Adrenal gland (tissue), 12 donors: ENCODE data around the gene DMD. TPM values are rescaled to one million over a fixed set of nuclear protein-coding genes. Genes with fewer than 3 reads are reported as not detected.

ENCODE experiments used
- DNase-seq, 7 donors: peaks; one replicate each; pipeline ENCODE4 v3.0.0-alpha.2; 2019 to 2020
- H3K27ac ChIP-seq, 5 donors: fragments of 200-600 bp; sonication (generic) in 4 of 5; 1 replicate in 3 of 5; 2 replicates in 2 of 5; pipeline versions ENCODE4 v1.5.1 to v1.8.0; 2016 to 2020; ENCODE audit warnings: mild to moderate bottlenecking in 1 of 5
- H3K27me3 ChIP-seq: fragments of 200-600 bp; 2 replicates; pipeline ENCODE4 v1.8.0; 2021
- H3K36me3 ChIP-seq, 2 donors: fragments of 200-600 bp; replicated peaks in 1 of 2; 1 replicate in 1 of 2; 2 replicates in 1 of 2; pipeline versions ENCODE4 v1.5.1 to v1.8.0; 2018 to 2022
- H3K4me1 ChIP-seq, 2 donors: fragments of 200-600 bp; replicated peaks in 1 of 2; 1 replicate in 1 of 2; 2 replicates in 1 of 2; pipeline versions ENCODE4 v1.5.1 to v1.8.0; 2018 to 2021
- H3K4me3 ChIP-seq, 4 donors: fragments of 200-600 bp; sonication (generic) in 3 of 4; one replicate each; pipeline ENCODE4 v1.5.1; 2016 to 2018
- H3K9me3 ChIP-seq, 3 donors: fragments of 200-600 bp; sonication (generic) in 1 of 3; replicated peaks in 1 of 3; 1 replicate in 2 of 3; 2 replicates in 1 of 3; pipeline versions ENCODE4 v1.5.1 to v1.8.0; 2016 to 2021
- POLR2A ChIP-seq, 2 donors: fragments of 450-650 bp; IDR thresholded peaks; one replicate each; pipeline ENCODE4 v1.6.1; 2017; ENCODE audit warnings: antibody characterized with exemption in 2 of 2, mild to moderate bottlenecking in 2 of 2, moderate library complexity in 1 of 2
- WGBS, 4 donors: extraction: QIAGEN DNeasy Blood & Tissue Kit in 2 of 4; methylation state at CpG; one replicate each; pipeline versions ENCODE4 v1.1.5 to v1.1.7; 2013 to 2017; 5-methylcytosine and 5-hydroxymethylcytosine counted together
- intact Hi-C, 2 donors: fragments of 100-400 bp; cut with DNase I; formaldehyde crosslinking; loops; one replicate each; pipeline versions ENCODE4 v1.14.1 to v1.15.0; 2022 to 2023
- polyA plus RNA-seq, 3 donors: library from polyadenylated mRNA; stranded (reverse); fragments of 200-250 nt in 2 of 3; fragments of 350-450 nt in 1 of 3; fragmentation: Illumina TruSeq in 1 of 3; extraction: RNeasy Lipid Tissue Mini Kit (QIAGEN cat#74804) in 1 of 3; gene quantifications; one replicate each; pipeline ENCODE4 v1.2.3, GENCODE V29; 2013 to 2014
- total RNA-seq, 9 donors: library from RNA; depleted of rRNA in 4 of 9; stranded (reverse); fragments of >200 nt in 4 of 9; fragments of 120-200 nt in 1 of 9; fragmentation: NEBNext Ultra II Directional in 1 of 9; extraction: Animal tissue kit (Norgen Biotek cat#: 25700) in 1 of 9; gene quantifications; one replicate each; pipeline versions ENCODE4 v1.1.0 to v1.2.4, GENCODE V29; 2013 to 2023
- TF ChIP-seq, protein P1 (sequence below), 6 experiments: fragments of 450-650 bp in 4 of 6; fragments of 200-600 bp in 2 of 6; sonication (generic) in 1 of 6; IDR thresholded peaks; 1 replicate in 5 of 6; 2 replicates in 1 of 6; pipeline versions ENCODE4 v1.5.1 to v1.8.0; 2016 to 2021; ENCODE audit warnings: antibody characterized with exemption in 6 of 6, mild to moderate bottlenecking in 2 of 6, moderate library complexity in 1 of 6
- donor health status: healthy with polysubstance abuse.
- donor health status: Bipolar disorder and iron deficiency.
- donor health status: DM: yes; HTN: yes; CAD: no.
- donor health status: DM: no; HTN: no; CAD: no.
- donor health status: DM: no; HTN: no; CAD: no.
- donor health status: DM: yes; HTN: yes; CAD: no.

The DMD gene
- total and polyA plus RNA-seq, 12 donors = 14.6 to 89.7 (median 36.2) TPM

DNA sequence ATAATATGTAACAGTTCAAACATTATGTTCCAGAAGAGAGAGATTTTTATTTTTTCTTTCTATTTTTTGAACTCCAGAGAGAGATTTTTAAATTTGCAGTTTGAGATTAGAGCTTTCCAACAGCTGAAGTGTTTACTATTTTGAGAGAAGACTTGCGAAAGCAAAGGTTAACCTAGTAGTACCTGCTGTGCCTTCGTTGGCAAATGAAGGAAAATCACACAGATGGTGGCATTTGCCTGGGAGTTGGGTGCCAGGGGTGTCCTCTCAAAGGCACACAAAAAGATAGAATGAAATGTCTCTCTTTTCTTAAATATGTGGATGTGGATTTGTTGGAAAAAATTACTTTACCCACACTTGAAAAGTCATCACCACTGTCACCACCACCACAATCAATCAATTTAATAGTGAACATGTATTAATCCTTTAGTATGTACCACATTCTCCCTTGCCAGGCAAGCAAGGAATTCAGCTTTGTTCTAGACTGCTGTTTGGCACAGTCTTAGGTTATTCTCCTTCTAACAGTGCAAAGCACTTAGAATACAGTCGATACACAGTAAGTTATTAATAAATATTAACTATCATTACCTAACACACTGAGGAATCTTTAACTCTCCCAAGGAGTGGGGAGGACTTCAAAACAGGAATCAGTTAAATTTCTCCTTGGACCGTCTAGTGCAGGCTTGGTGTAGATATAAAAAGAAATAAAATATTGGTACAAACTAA lies 1301.3 kb downstream of the DMD start:
- Histone ChIP-seq H3K9me3 (no peaks in the 10 kb centered on the region), H3K27me3 (no peaks in the 10 kb centered on the region), H3K4me1 (no peaks in the 10 kb centered on the region), H3K36me3 (no peaks in the 10 kb centered on the region), H3K27ac (no peak overlapping the region), H3K4me3 (no peak overlapping the region)
- DNase-seq = no peak
- intact Hi-C loops = no loop called here
- TF ChIP-seq POLR2A (IDR thresholded peaks at IDR 0.05) = no peak
- TF ChIP-seq, protein P1, sequence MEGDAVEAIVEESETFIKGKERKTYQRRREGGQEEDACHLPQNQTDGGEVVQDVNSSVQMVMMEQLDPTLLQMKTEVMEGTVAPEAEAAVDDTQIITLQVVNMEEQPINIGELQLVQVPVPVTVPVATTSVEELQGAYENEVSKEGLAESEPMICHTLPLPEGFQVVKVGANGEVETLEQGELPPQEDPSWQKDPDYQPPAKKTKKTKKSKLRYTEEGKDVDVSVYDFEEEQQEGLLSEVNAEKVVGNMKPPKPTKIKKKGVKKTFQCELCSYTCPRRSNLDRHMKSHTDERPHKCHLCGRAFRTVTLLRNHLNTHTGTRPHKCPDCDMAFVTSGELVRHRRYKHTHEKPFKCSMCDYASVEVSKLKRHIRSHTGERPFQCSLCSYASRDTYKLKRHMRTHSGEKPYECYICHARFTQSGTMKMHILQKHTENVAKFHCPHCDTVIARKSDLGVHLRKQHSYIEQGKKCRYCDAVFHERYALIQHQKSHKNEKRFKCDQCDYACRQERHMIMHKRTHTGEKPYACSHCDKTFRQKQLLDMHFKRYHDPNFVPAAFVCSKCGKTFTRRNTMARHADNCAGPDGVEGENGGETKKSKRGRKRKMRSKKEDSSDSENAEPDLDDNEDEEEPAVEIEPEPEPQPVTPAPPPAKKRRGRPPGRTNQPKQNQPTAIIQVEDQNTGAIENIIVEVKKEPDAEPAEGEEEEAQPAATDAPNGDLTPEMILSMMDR (IDR thresholded peaks at IDR 0.05) = no peak
- WGBS, 4 donors = 75 to 86% (median 76%) methylated on average over 4 of the region's 4 CpGs

DNA sequence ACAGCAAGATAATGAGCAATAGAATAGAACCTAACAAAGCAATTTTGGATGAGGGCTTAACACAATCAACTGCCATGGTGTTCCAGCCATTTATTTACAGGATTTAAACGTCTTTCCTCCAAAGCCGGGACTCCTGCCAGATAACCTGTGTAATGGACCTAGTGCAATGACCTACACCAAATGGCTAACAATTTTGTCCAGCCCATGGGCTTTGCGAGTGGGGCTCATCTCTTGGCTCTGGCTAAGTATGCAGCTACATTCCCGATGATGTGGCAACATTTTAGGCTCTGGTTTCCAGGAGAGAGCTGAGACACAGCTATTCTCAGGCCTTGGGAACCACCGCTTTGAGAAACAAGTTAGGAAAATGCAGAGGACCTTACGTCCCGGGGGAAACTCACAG lies 1317.2 kb downstream of the DMD start:
- Histone ChIP-seq H3K4me1 (no peaks in the 10 kb centered on the region), H3K36me3 (no peaks in the 10 kb centered on the region), H3K4me3 (no peak overlapping the region), H3K27ac (no peak overlapping the region), H3K9me3 (no peaks in the 10 kb centered on the region), H3K27me3 (no peaks in the 10 kb centered on the region)
- DNase-seq = peak in 1 of 7 donors; percentile 0
- intact Hi-C loops = no loop called here
- 71 to 86% (median 75%) methylated on average over 5 to 7 of the region's 7 CpGs for WGBS, 4 donors
- TF ChIP-seq, protein P1 (IDR thresholded peaks at IDR 0.05) = no peak
- TF ChIP-seq POLR2A (IDR thresholded peaks at IDR 0.05) = no peak

DNA sequence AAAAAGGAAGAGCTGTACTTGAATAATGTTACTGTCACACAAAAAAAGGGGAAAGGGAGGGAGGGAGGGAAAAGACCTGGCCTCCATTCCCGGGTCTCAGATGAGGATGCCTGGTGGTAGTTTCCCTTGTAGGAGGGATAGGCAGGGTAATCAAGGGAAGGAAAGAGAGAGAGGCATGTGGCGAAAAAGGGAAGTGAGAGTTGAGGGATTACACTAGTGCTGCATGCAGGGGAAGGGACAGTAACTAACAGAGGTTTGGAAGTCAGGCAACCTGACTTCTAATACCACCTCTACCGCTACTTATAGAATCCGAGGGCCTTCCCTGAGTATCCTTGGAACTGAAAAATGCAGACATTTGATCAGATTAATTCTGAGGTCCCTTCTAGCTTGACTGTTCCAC lies 1317.8 kb downstream of the DMD start:
- no peak for TF ChIP-seq POLR2A (IDR thresholded peaks at IDR 0.05)
- TF ChIP-seq, protein P1 (IDR thresholded peaks at IDR 0.05) = no peak
- Histone ChIP-seq H3K27me3 (no peaks in the 10 kb centered on the region), H3K4me1 (no peaks in the 10 kb centered on the region), H3K36me3 (no peaks in the 10 kb centered on the region), H3K27ac (no peak overlapping the region), H3K4me3 (no peak overlapping the region), H3K9me3 (no peaks in the 10 kb centered on the region)
- DNase-seq = no peak
- intact Hi-C loops = no loop called here
- WGBS, 4 donors = 57 to 82% (median 67%) methylated on average over 4 of the region's 4 CpGs

DNA sequence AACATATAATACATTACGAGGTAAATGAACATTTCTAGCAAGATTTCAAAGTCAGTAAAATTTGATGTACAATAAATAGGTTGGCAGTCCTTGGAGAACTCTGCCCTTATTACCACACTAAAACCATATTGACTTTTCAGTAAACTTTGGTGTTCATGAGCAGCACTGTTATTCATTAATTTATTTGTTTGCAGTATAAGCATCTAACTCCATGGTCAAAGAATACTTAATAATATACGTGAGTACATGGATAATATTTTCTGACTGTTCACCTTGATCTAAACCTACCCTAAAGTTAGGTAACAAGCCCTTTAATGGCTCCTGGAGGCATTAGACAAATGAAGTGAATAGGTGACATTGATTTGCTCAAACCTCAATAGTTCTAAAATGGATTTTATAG lies 1322.3 kb downstream of the DMD start:
- TF ChIP-seq, protein P1 (IDR thresholded peaks at IDR 0.05) = no peak
- TF ChIP-seq POLR2A (IDR thresholded peaks at IDR 0.05) = no peak
- Histone ChIP-seq H3K27ac (no peak overlapping the region), H3K36me3 (no peaks in the 10 kb centered on the region), H3K27me3 (no peaks in the 10 kb centered on the region), H3K4me3 (no peak overlapping the region), H3K9me3 (no peaks in the 10 kb centered on the region), H3K4me1 (no peaks in the 10 kb centered on the region)
- intact Hi-C loops = no loop called here
- DNase-seq = no peak
- whole genome bisulfite sequencing, 4 donors = 63 to 97% (median 77%) methylated on average over 2 of the region's 2 CpGs
